ENCODE measurements around the gene NOBOX.
"Not testable (repeated sequence)": the region's sequence is repeated elsewhere in the genome, so short reads cannot be mapped to it uniquely, and the experiment has no call there.

The NOBOX gene

GRCh38 chr7:144403649-144404061, at the start of gene NOBOX:
Gene NOBOX (minus strand): TSS chr7:144403693.
- DNase-seq (ENCODE audit: low spot score): no peak

- DNase-seq (ENCODE audit: low spot score): no peak
Observed at GRCh38 chr7:144452064-144452463, 48.6 kb upstream of the NOBOX start.

- DNase-seq (ENCODE audit: low spot score): no peak
Observed at GRCh38 chr7:144445590-144445989, 42.1 kb upstream of the NOBOX start.

- DNase-seq (ENCODE audit: low spot score): no peak
Observed at GRCh38 chr7:144439717-144440205, 36.3 kb upstream of the NOBOX start.

- DNase-seq (ENCODE audit: low spot score): no peak
Observed at GRCh38 chr7:144438759-144439158, 35.3 kb upstream of the NOBOX start.

- no peak for DNase-seq (ENCODE audit: low spot score)
Observed at GRCh38 chr7:144437370-144438191, 34.1 kb upstream of the NOBOX start.

GRCh38 chr7:144436500-144436899, 33.0 kb upstream of the NOBOX start:
- no peak for DNase-seq (ENCODE audit: low spot score)

GRCh38 chr7:144428431-144428830, 24.9 kb upstream of the NOBOX start:
- no peak for DNase-seq (ENCODE audit: low spot score)

- not testable (repeated sequence) for DNase-seq (ENCODE audit: low spot score)
Observed at GRCh38 chr7:144427539-144427938, 24.0 kb upstream of the NOBOX start.

- DNase-seq (ENCODE audit: low spot score): not testable (repeated sequence)
Observed at GRCh38 chr7:144418931-144419330, 15.4 kb upstream of the NOBOX start.

- no peak for DNase-seq (ENCODE audit: low spot score)
Observed at GRCh38 chr7:144416341-144416740, 12.8 kb upstream of the NOBOX start.

- DNase-seq (ENCODE audit: low spot score): no peak
Observed at GRCh38 chr7:144415858-144416257, 12.4 kb upstream of the NOBOX start.

- DNase-seq (ENCODE audit: low spot score): no peak
Observed at GRCh38 chr7:144414815-144415214, 11.3 kb upstream of the NOBOX start.

GRCh38 chr7:144410441-144410840, 6.9 kb upstream of the NOBOX start:
- DNase-seq (ENCODE audit: low spot score): no peak

GRCh38 chr7:144408121-144408520, 4.6 kb upstream of the NOBOX start:
- DNase-seq (ENCODE audit: low spot score): no peak

GRCh38 chr7:144407266-144407931, 3.9 kb upstream of the NOBOX start:
- DNase-seq (ENCODE audit: low spot score): no peak

GRCh38 chr7:144404946-144405345, 1.5 kb upstream of the NOBOX start:
- no peak for DNase-seq (ENCODE audit: low spot score)

- no peak for DNase-seq (ENCODE audit: low spot score)
Observed at GRCh38 chr7:144403102-144403501, 391 bp downstream of the NOBOX start.

- no peak for DNase-seq (ENCODE audit: low spot score)
Observed at GRCh38 chr7:144401490-144401889, 2.0 kb downstream of the NOBOX start.

GRCh38 chr7:144399946-144400345, 3.5 kb downstream of the NOBOX start:
- no peak for DNase-seq (ENCODE audit: low spot score)

- no peak for DNase-seq (ENCODE audit: low spot score)
Observed at GRCh38 chr7:144398911-144399310, 4.6 kb downstream of the NOBOX start.

- no peak for DNase-seq (ENCODE audit: low spot score)
Observed at GRCh38 chr7:144398291-144398690, 5.2 kb downstream of the NOBOX start.

GRCh38 chr7:144397086-144397485, 6.4 kb downstream of the NOBOX start:
- no peak for DNase-seq (ENCODE audit: low spot score)

Measured in hematopoietic multipotent progenitor cell treated with erythropoietin and hydrocortisone succinate and interleukin-3 and kit ligand, for 17 days (in vitro differentiated cells).